Measurements from ENCODE around the gene ZNF236.

- TF ChIP-seq CTCF (IDR thresholded peaks at IDR 0.05; ENCODE audit: low read depth, low read length) (no peak), EZH2phosphoT487 (IDR thresholded peaks at IDR 0.05; ENCODE audit: low read depth) (no peak)
Measured at GRCh38 chr18:76977108-76977621, 154.8 kb downstream of the ZNF236 start.
